ENCODE measurements around the gene IVNS1ABP. TPM values are rescaled to one million over a fixed set of nuclear protein-coding genes. Genes with fewer than 3 reads are reported as not detected.

IVNS1ABP gene
- total and polyA plus RNA-seq, 9 of the 15 experiments (the other 6 are each of a cell fraction or from before 2014, with no cell fraction given), result 30.6 to 126 (median 77.7) TPM

GRCh38 chr1:185284533-185285276, 32.3 kb downstream of the IVNS1ABP start (continued):
- TF ChIP-seq E2F8 (IDR thresholded peaks at IDR 0.05; ENCODE audit: low read depth, partially characterized antibody), result peak; percentile 67
- 0 out of 2 replicates have a peak, but pooled peaks have one; percentile 34 for TF ChIP-seq MAFF (IDR thresholded peaks at IDR 0.05; ENCODE audit: low read length)
- TF ChIP-seq POLR2B (IDR thresholded peaks at IDR 0.05; ENCODE audit: low read depth, partially characterized antibody), result no peak
- TF ChIP-seq TCFL5 (CRISPR knock-in tag; conservative IDR thresholded peaks at IDR 0.05), result no peak
- TF ChIP-seq MTA2 (IDR thresholded peaks at IDR 0.05; ENCODE audit: low read depth), result peak; percentile 97
- TF ChIP-seq ATF1 (CRISPR knock-in tag; IDR thresholded peaks at IDR 0.05), result no peak
- TF ChIP-seq ATF1 (tag; IDR thresholded peaks at IDR 0.05), result peak; percentile 78
- TF ChIP-seq ZNF644 (tag; IDR thresholded peaks at IDR 0.05; ENCODE audit: low read depth), result 0 out of 2 replicates have a peak, but pooled peaks have one; percentile 52
- peak; percentile 20; the same call in 1 of the 2 replicates for TF ChIP-seq CBX5 (IDR thresholded peaks at IDR 0.05; ENCODE audit: borderline replicate concordance, low read depth)
- peak; percentile 97 for TF ChIP-seq NCOR1 (IDR thresholded peaks at IDR 0.05)
- TF ChIP-seq RBM25 (IDR thresholded peaks at IDR 0.05; ENCODE audit: low read depth, low read length, severe bottlenecking), result no peak
- TF ChIP-seq ZNF780A (CRISPR knock-in tag; IDR thresholded peaks at IDR 0.05), result no peak
- no peak for TF ChIP-seq ZNF398 (CRISPR knock-in tag; IDR thresholded peaks at IDR 0.05)
- peak; percentile 99 for TF ChIP-seq CC2D1A (IDR thresholded peaks at IDR 0.05)
- peak; percentile 39; the same call in 1 of the 2 replicates for TF ChIP-seq ZBTB17 (CRISPR knock-in tag; IDR thresholded peaks at IDR 0.05)
- peak in 1 of 2 experiments; percentile 91; a peak in 1 of 4 replicates for TF ChIP-seq BCLAF1 (IDR thresholded peaks at IDR 0.05; ENCODE audit: borderline replicate concordance in 1 of 2, control insufficient read depth in 1 of 2, low read depth in 2 of 2, low read length in 1 of 2)
- TF ChIP-seq POLR3A (IDR thresholded peaks at IDR 0.05; ENCODE audit: borderline replicate concordance, extremely low read depth, insufficient read depth, insufficient read length), result no peak
- peak; percentile 77 for TF ChIP-seq CREB1 (IDR thresholded peaks at IDR 0.05)
- TF ChIP-seq CREB1 (CRISPR knock-in tag; IDR thresholded peaks at IDR 0.05), result no peak
- no peak for TF ChIP-seq SNRNP70 (optimal IDR thresholded peaks at IDR 0.05; ENCODE audit: low read depth, low read length)
- no peak for TF ChIP-seq U2AF2 (optimal IDR thresholded peaks at IDR 0.05; ENCODE audit: low read depth, low read length)
- peak; percentile 70; the same call in 1 of the 2 replicates for TF ChIP-seq ZNF584 (CRISPR knock-in tag; IDR thresholded peaks at IDR 0.05; ENCODE audit: low read depth)
